GM19099 (cell line): ENCODE measurements around the gene CBX5.

Experiments
- POLR2A ChIP-seq: IDR thresholded peaks from 3 replicates; pipeline ENCODE4 v1.6.1; 2011; ENCODE audit warnings: low read depth; ENCODE audit not compliant: insufficient read length; ENCODE audit errors: extremely low read depth

Gene CBX5

GRCh38 chr12:54249489-54249888 lies 30.4 kb downstream of the CBX5 start:
- TF ChIP-seq POLR2A = no peak

GRCh38 chr12:54246011-54246641 lies 33.8 kb downstream of the CBX5 start:
- TF ChIP-seq POLR2A = no peak

GRCh38 chr12:54240971-54241588 lies 38.8 kb downstream of the CBX5 start:
- no peak for TF ChIP-seq POLR2A

GRCh38 chr12:54240129-54240528 lies 39.8 kb downstream of the CBX5 start:
- no peak for TF ChIP-seq POLR2A

- TF ChIP-seq POLR2A = no peak
Measured at GRCh38 chr12:54239620-54240019, 40.3 kb downstream of the CBX5 start.

GRCh38 chr12:54238531-54238930 lies 41.4 kb downstream of the CBX5 start:
- TF ChIP-seq POLR2A = no peak

GRCh38 chr12:54232790-54233189 lies 47.1 kb downstream of the CBX5 start:
- no peak for TF ChIP-seq POLR2A

- no peak for TF ChIP-seq POLR2A
Measured at GRCh38 chr12:54230555-54230954, 49.4 kb downstream of the CBX5 start.

- TF ChIP-seq POLR2A = no peak
Measured at GRCh38 chr12:54229624-54230212, 50.2 kb downstream of the CBX5 start.

GRCh38 chr12:54228471-54228870 lies 51.5 kb downstream of the CBX5 start:
- TF ChIP-seq POLR2A = no peak

- TF ChIP-seq POLR2A = no peak
Measured at GRCh38 chr12:54227376-54227775, 52.5 kb downstream of the CBX5 start.

- TF ChIP-seq POLR2A = no peak
Measured at GRCh38 chr12:54225666-54226065, 54.3 kb downstream of the CBX5 start.

- TF ChIP-seq POLR2A = no peak
Measured at GRCh38 chr12:54222609-54223008, 57.3 kb downstream of the CBX5 start.

- no peak for TF ChIP-seq POLR2A
Measured at GRCh38 chr12:54221402-54221984, 58.4 kb downstream of the CBX5 start.

GRCh38 chr12:54220567-54220966 lies 59.4 kb downstream of the CBX5 start:
- no peak for TF ChIP-seq POLR2A

- no peak for TF ChIP-seq POLR2A
Measured at GRCh38 chr12:54220092-54220557, 59.8 kb downstream of the CBX5 start.
